ENCODE measurements around the gene PFKL.

The PFKL gene

GRCh38 chr21:44313451-44313850 lies 13.6 kb downstream of the PFKL start:
- DNase-seq (ENCODE audit: low spot score), result no peak

GRCh38 chr21:44314128-44314527 lies 14.3 kb downstream of the PFKL start:
- DNase-seq (ENCODE audit: low spot score), result no peak

- no peak for DNase-seq (ENCODE audit: low spot score)
Measured at GRCh38 chr21:44314561-44314960, 14.7 kb downstream of the PFKL start.

GRCh38 chr21:44315691-44316203 lies 15.9 kb downstream of the PFKL start:
- DNase-seq (ENCODE audit: low spot score), result no peak

- no peak for DNase-seq (ENCODE audit: low spot score)
Measured at GRCh38 chr21:44316277-44316900, 16.5 kb downstream of the PFKL start.

GRCh38 chr21:44317241-44317782 lies 17.5 kb downstream of the PFKL start:
- no peak for DNase-seq (ENCODE audit: low spot score)

- no peak for DNase-seq (ENCODE audit: low spot score)
Measured at GRCh38 chr21:44317871-44318270, 18.0 kb downstream of the PFKL start.

- no peak for DNase-seq (ENCODE audit: low spot score)
Measured at GRCh38 chr21:44318489-44319285, 18.8 kb downstream of the PFKL start.

GRCh38 chr21:44319407-44320065 lies 19.7 kb downstream of the PFKL start:
- DNase-seq (ENCODE audit: low spot score), result no peak

- DNase-seq (ENCODE audit: low spot score), result no peak
Measured at GRCh38 chr21:44320847-44321246, 21.0 kb downstream of the PFKL start.

- DNase-seq (ENCODE audit: low spot score), result no peak
Measured at GRCh38 chr21:44321846-44322450, 22.1 kb downstream of the PFKL start.

GRCh38 chr21:44322621-44323325 lies 22.9 kb downstream of the PFKL start:
- no peak for DNase-seq (ENCODE audit: low spot score)

- no peak for DNase-seq (ENCODE audit: low spot score)
Measured at GRCh38 chr21:44323591-44323990, 23.7 kb downstream of the PFKL start.

GRCh38 chr21:44324106-44324853 lies 24.4 kb downstream of the PFKL start:
- DNase-seq (ENCODE audit: low spot score), result no peak

- no peak for DNase-seq (ENCODE audit: low spot score)
Measured at GRCh38 chr21:44324854-44325107, 24.9 kb downstream of the PFKL start.

GRCh38 chr21:44325386-44326271 lies 25.8 kb downstream of the PFKL start:
- DNase-seq (ENCODE audit: low spot score), result no peak

GRCh38 chr21:44326272-44326647 lies 26.4 kb downstream of the PFKL start:
- DNase-seq (ENCODE audit: low spot score), result no peak

- DNase-seq (ENCODE audit: low spot score), result no peak
Measured at GRCh38 chr21:44326716-44327602, 27.1 kb downstream of the PFKL start.

GRCh38 chr21:44327603-44327974 lies 27.7 kb downstream of the PFKL start:
- no peak for DNase-seq (ENCODE audit: low spot score)

Data from kidney capillary endothelial cell (primary cell).